Activated CD4-positive, alpha-beta T cell treated with anti-CD3 and anti-CD28 coated beads for 48 hours (primary cell): ENCODE results near the gene OPALIN.
"Not testable (repeated sequence)": the region's sequence is repeated elsewhere in the genome, so short reads cannot be mapped to it uniquely, and the experiment has no call there.

Source experiments
- DNase-seq: peaks from one replicate; pipeline ENCODE4 v3.0.0-alpha.2; 2020

The OPALIN gene

DNA sequence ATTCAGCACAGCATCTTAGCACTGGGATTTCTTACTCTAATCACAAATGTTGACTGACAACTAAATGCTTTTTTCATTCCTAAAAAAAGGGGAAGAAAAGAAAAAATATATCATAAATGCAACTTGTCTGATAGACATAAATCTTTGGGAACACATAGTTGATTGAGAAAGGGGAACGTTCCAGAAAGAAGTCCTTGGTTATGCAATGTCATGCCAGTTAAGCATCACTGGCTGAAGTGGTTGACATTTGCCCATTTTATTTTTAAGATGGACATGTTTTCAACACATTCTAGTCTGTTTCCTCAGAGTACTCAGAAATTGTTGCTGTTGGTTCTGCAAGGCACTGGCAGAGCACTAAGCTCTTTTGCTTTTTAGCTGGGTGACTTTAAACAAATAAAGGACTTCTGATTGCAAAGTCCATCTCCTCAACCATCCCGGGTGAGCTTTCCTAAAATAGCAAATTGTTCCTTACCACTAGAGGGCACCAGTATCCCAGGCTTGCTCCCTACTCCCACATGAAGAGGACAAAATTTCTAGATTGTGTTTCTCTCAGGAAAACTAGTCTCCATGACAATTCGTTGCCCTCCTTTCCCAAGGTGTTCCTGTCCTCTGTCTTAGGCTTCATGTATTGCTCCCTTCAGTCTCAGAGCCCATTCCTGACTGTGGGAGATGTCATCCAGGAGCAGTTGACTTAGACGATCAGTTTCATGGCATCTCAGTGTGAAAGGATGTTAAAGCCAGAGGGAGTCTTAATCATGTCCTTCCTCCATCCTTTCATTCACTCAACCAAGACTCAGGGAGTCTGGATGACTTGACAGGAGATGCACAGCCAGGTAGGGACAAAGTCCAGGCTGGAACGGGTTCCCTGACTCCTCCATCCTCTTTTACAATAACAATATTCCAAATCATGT is 23.9 kb downstream of the OPALIN start:
- DNase-seq, result no peak

- no peak for DNase-seq
These were observed 25.7 kb downstream of the OPALIN start for GRCh38 chr10:96333101-96333500.

DNA sequence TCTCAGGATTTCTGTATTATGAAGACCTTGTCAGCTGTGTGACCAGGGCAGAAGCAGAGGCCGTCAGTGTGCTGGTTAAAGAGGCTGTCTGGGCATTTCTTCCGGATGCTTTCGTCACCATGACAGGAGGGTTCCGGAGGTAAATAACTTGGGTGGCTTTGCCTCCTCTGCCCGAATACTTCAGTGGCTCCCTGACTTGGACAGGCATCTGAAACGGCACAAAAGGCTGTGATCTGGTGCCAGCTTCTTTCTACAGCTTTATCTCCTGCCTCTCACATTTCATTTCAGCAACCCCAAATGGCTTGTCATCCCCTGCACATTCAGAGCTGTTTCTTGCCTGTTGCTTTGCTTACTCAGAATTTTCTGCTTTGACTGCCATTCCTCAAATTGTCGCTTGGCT is 31.3 kb downstream of the OPALIN start:
- no peak for DNase-seq

DNA sequence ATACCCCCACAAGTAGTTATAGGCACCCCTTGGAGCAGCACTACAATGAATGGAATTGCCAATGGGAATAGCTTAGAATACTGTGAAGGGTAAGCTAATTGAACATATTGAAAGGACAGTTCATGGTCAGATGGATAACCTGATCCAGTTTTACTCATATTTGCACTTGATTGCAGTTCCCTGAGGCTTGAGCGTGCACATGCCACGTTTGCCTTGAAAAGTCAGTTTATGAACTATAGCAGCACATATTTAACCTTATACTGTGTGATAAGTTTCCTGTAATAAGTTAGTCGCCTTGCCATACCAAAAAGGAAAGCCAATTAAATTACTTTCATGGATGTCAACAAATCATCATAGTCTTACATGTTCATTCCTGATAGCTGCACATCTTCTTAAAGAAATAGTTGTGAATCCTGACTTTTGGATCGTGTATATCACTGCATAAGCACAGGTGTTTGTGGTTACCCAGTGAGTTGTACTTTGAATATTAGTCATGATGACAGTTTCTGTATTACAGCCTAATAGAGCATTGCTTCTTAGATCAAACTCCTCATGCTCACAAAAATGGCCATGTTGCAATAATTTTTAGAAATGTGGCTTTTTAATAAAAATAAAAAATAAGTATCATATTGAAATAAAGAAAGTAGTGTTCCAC is 33.0 kb downstream of the OPALIN start:
- no peak for DNase-seq

DNA sequence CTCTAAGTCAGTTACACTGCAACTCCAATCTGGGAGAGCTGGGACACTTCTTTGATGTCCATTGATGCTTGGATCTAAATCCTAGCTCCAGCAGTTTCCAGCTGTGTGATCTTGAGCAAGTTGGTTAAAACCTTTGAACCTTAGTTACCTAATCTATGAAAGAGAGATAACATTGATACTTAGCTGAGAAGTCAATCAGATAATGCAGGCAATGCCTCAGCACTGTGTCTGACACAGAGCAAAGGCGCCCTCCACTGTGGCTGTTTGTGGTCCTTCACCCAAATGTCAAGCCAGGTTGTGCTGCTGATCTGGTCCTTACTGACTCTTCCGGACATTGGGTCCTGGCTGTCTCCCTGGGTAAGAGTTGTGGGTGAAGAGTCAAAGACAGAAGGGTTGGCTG is 34.4 kb downstream of the OPALIN start:
- DNase-seq, result no peak

- DNase-seq, result no peak
These were observed 36.5 kb downstream of the OPALIN start for GRCh38 chr10:96322275-96322674.

DNA sequence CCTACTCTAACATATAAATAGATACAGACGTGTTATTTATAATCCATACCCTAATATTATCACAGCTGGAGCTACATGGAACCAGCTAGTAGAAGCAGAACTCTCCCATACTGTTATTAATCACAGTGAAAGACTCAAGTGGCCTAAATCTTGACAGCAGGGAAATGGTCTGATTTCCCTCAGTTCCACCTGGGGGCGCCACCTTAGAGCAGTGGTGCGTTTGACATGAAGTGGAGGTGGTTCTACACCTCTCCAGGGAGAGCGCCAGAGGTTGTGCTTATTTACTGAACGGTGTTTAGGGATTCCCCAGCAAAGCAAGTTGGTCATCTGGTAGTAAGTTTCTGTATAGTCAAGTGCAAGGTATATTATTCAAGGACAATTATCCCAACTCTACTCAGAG is 37.0 kb downstream of the OPALIN start:
- DNase-seq, result peak; percentile 24

DNA sequence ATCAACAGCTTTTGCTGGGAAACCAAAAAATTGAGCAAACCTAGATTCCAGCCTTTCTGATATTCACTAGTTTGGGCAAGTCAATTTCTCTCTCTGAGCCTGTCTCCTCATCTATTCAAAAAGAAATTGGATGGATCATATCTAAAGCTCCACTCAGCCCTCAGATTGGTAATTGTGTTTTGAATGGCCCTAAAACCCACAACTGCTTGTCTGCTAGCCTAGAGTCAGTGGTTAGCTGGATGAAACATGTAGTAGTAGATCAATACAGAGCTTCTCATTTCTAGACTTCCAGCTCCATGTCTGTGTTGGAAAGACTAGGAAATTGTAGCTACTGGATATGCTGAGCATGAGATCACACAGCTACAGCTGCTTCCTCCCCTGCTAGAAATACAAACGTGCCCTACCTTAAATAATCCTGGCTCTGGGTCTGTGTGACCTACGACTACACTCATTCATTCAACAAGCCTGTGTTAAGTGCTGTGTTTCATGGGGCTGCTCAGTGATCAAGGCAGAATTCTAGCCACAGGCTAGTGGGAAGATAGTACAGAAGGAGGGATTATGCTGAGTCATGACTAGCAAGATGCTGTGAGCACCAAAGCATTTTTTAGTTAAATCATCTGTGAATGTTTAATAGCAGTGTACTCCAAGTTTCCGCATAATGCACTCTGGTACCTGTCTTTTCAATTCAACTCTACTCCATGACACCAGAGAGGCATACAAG is 38.9 kb downstream of the OPALIN start:
- no peak for DNase-seq

DNA sequence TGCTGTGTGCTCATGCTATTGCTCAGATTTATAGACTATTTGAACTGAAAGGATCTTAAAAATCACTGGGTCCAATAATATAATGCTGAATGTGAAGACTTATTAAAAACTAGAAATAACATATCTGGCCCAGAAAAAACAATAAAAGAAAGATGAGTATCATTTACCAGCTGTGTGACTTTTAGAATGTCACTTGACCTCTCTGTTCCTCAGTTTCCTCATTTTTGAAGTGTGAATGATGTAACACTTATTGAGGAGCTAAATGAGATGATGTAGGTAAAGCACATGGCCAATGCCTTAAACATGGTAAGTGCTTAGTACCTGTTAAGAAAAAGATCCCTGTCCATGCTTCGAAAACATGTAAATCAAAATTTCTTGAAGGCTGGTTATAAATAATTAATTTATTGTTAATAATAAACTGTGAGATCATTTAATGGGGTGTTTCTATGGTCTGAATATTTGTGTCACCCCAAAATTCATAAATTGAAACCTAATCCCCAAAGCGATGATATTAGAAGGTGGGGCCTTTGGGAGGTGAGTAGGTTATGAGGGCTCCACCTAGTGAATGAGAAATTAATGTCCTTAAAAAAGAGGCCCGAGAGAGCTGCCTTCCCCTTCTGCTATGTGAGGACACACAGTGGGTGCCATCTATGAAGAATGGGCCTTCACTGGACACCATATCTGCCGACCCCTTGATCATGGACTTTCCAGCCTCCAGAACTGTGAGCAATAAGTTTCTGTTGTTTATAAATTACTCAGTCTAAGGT is 41.6 kb downstream of the OPALIN start:
- DNase-seq, result no peak

DNA sequence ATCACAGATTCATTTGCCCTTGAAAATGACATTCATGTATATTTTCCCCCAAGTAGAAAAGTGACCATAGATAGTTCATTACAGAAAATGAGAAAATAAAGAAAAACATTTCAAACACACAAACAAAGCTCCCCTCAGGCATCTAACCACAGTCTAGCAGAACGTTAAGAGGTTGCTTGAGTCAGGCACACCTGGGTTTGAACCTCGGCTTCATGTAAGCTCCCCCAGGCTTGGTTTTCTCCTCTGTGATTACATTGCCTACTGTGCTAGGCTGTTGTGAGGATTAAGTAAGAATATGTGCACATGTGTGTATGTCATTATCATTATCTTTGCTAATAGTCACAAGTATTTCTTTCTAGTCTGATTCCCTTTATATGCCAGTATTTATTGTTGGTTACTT is 45.5 kb downstream of the OPALIN start:
- DNase-seq, result no peak

DNA sequence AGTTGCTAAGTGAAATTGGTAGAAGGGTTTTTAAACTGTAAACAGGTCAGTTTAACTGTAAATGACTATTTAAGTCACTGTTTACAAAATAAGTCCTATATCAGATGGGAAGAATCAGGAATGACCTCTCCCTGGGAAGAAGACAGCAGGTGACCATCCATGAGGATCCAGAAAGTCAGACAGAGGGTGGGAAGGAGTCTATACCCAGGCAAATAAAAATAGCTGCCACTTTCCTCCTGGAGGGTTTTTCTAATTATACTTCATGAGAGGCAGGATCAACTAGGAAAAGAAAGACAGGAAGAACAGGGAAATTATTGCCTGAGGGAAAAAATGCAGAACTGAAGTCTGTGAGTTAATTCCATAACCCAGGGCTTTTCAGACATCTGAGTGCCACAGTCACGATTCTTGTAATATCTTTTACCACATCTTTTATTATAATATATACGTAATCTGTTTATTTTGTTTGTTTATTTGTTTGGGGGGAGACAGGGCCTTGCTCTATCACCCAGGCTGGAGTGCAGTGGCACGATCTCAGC is 47.6 kb downstream of the OPALIN start:
- no peak for DNase-seq

GRCh38 chr10:96310321-96310669 is 48.5 kb downstream of the OPALIN start:
- no peak for DNase-seq

GRCh38 chr10:96309628-96310320 is 49.0 kb downstream of the OPALIN start:
- DNase-seq, result no peak

DNA sequence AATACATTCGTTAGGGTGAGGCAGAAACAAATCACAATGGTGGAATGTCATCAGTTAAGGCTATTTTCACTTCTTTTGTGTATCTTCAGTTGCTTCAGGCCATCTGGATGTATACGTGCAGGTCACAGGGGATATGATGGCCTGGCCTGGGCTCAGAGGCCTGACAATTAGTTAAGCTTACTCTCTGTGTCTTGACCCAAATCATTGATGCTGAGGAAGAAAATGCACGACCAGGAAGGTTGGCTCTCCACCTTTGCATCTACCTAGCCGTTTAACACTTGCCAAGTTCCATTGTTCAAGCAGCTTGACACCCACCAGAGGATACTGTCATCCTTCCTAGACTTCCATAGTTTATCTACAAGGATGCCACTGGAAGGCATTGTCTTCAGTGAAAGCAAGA is 49.9 kb downstream of the OPALIN start:
- DNase-seq, result not testable (repeated sequence)

DNA sequence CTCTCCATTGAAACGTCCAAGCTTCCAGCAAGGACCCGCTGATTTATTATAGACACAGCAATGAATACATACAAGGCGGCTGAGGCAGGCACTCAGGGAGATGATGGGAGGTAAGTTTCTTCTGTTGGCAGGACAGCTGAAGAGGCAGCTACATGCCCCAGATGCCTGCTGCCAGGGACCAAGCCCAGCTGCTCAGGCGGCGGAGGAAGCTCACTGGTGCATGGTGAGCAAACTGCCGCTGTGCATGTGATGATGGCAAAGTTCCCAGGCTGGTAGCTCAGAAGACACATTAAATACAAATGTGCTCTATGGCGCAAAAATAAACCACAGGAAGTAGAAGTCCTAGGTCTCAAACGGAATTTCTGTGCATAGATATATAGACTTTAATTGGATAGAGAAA is 52.3 kb downstream of the OPALIN start:
- peak; percentile 17 for DNase-seq

DNA sequence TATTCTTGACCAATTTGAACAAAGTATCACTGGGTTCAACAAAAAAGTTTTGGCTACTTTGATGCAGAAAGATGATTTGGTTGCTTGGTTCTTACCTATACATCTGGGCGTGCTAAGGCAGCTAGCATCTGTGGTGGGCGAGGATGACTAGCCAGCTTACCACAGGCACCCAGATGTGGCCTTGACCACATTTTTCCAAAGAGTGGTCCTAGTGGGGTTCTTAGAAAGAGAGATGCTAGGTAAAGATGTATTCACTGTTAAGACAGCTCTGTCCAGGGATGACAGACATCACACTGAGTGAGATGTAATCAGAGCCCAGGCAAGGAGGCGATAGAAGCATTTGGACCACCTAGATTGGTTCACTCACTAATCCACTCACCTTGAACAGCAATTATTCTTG is 53.8 kb downstream of the OPALIN start:
- peak; percentile 23 for DNase-seq

- DNase-seq, result no peak
These were observed 54.6 kb downstream of the OPALIN start, which contains the start of gene DNTT for GRCh38 chr10:96304230-96304629. DNTT (plus strand) TSS chr10:96304434; CDS start chr10:96304498, 64 bp downstream.

GRCh38 chr10:96301616-96302015 is 57.2 kb downstream of the OPALIN start:
- DNase-seq, result no peak

DNA sequence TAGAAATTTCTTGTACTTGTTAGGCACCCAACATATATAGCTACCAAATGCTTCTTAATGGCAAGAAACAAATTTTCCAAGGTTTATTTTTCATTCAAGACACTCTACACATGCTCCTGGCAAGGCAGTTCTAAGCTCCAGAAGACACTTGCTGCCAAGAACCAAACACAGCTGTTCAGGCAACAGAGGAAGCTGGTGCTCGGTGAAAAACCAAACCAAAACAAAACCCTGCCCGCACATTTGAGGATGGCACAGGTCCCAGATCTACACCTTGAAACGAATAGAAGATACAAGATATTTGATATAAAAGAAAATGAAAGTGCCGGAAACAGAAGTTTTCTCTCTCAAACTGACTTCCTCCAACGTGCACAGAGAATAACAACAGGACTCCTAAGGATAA is 59.4 kb downstream of the OPALIN start:
- DNase-seq, result no peak

DNA sequence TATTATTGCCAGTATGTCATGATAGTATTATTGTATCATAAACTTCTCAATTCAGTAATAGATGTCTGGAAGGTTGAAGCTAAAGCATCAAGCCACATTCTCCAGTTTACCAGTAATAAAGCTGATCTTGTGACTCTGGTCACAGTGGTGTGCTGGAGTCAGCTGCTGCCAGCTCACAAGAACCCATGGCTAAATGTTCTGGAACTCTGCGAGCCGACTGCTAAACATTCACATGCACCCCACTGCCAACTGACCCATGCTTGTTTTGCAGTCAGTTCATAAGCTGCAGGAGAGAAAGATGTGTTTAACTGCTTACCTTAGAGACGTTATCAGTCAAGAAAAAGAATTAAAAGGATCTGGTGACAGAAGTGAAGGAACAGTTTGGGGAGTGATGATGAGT is 60.4 kb downstream of the OPALIN start:
- no peak for DNase-seq

- DNase-seq, result no peak
These were observed 61.3 kb downstream of the OPALIN start for GRCh38 chr10:96297486-96297885.

GRCh38 chr10:96295475-96295874 is 63.3 kb downstream of the OPALIN start:
- no peak for DNase-seq
